Activated naive CD4-positive, alpha-beta T cell treated with anti-CD3 and anti-CD28 coated beads, Interleukin-2, amount 10 ng/mL, durations not matched to agents 7 days and 5 days (primary cell): ENCODE data around the gene TMEM106C.

Source experiments
- CTCF ChIA-PET: fragments of 350-600 bp; sonication (Branson Sonifier 250); formaldehyde crosslinking; loops from one replicate; lab custom pipeline; 2021; ENCODE audit warnings: antibody characterized with exemption; lab: Charles Lee
- DNase-seq: peaks from one replicate; pipeline ENCODE4 v3.0.0-alpha.2; 2020
- H3K27ac Mint-ChIP-seq: one replicate; pipeline ENCODE4 v1.8.0; 2021; ENCODE audit warnings: mild to moderate bottlenecking, moderate library complexity, mixed read lengths
- H3K27me3 Mint-ChIP-seq: one replicate; pipeline ENCODE4 v1.8.0; 2021; ENCODE audit warnings: mild to moderate bottlenecking, mixed read lengths
- H3K36me3 Mint-ChIP-seq: one replicate; pipeline ENCODE4 v1.8.0; 2021; ENCODE audit warnings: mixed read lengths
- H3K4me1 Mint-ChIP-seq: one replicate; pipeline ENCODE4 v1.8.0; 2021; ENCODE audit warnings: mixed read lengths
- H3K4me3 Mint-ChIP-seq: one replicate; pipeline ENCODE4 v1.8.0; 2021; ENCODE audit warnings: mild to moderate bottlenecking, moderate library complexity, mixed read lengths
- H3K9me3 Mint-ChIP-seq: one replicate; pipeline ENCODE4 v1.8.0; 2021; ENCODE audit warnings: mixed read lengths

TMEM106C gene

GRCh38 chr12:47979166-47979565, 15.8 kb downstream of the TMEM106C start:
- no peaks in the 10 kb centered on the region for H3K36me3 Mint-ChIP-seq
- H3K27ac Mint-ChIP-seq = no peak overlapping the region
- CTCF ChIA-PET = interaction anchor here (1.7 kb wide), 1 partner anchor 204 kb away, joined by 3 read pairs; the partner anchor contains the start of gene CCDC184

GRCh38 chr12:47979686-47980085, 16.3 kb downstream of the TMEM106C start:
- no peak overlapping the region for H3K27ac Mint-ChIP-seq
- no peaks in the 10 kb centered on the region for H3K9me3 Mint-ChIP-seq
- CTCF ChIA-PET = interaction anchor here (1.7 kb wide), 1 partner anchor 203 kb away, joined by 3 read pairs; the partner anchor contains the start of gene CCDC184
- no peak overlapping the region for H3K4me3 Mint-ChIP-seq
- DNase-seq = no peak
- H3K27me3 Mint-ChIP-seq = peaks cover 90% of the 10 kb centered on the region
- H3K4me1 Mint-ChIP-seq = no peaks in the 10 kb centered on the region
- no peaks in the 10 kb centered on the region for H3K36me3 Mint-ChIP-seq

More at GRCh38 chr12:47979166-47979565, 15.8 kb downstream of the TMEM106C start:
- peaks cover 87% of the 10 kb centered on the region for H3K27me3 Mint-ChIP-seq
- H3K4me3 Mint-ChIP-seq = no peak overlapping the region
- no peak for DNase-seq
- no peaks in the 10 kb centered on the region for H3K9me3 Mint-ChIP-seq
- H3K4me1 Mint-ChIP-seq = no peaks in the 10 kb centered on the region

GRCh38 chr12:47980197-47980596, 16.8 kb downstream of the TMEM106C start:
- Mint-ChIP-seq H3K27ac (no peak overlapping the region), H3K27me3 (peaks cover 92% of the 10 kb centered on the region), H3K4me1 (no peaks in the 10 kb centered on the region), H3K9me3 (no peaks in the 10 kb centered on the region), H3K36me3 (no peaks in the 10 kb centered on the region), H3K4me3 (no peak overlapping the region)
- CTCF ChIA-PET = interaction anchor here (1.7 kb wide), 1 partner anchor 203 kb away, joined by 3 read pairs; the partner anchor contains the start of gene CCDC184
- DNase-seq = no peak

- Mint-ChIP-seq H3K4me1 (no peaks in the 10 kb centered on the region), H3K27me3 (peaks cover 93% of the 10 kb centered on the region), H3K9me3 (no peaks in the 10 kb centered on the region), H3K27ac (no peak overlapping the region), H3K36me3 (no peaks in the 10 kb centered on the region), H3K4me3 (no peak overlapping the region)
- CTCF ChIA-PET = no interaction called here
- DNase-seq = no peak
Measured at GRCh38 chr12:47980779-47981495, 17.5 kb downstream of the TMEM106C start.

GRCh38 chr12:47981496-47982260, 18.3 kb downstream of the TMEM106C start:
- no peaks in the 10 kb centered on the region for H3K36me3 Mint-ChIP-seq
- CTCF ChIA-PET = no interaction called here
- no peak overlapping the region for H3K27ac Mint-ChIP-seq
- H3K4me3 Mint-ChIP-seq = no peak overlapping the region
- no peaks in the 10 kb centered on the region for H3K9me3 Mint-ChIP-seq
- DNase-seq = no peak
- H3K4me1 Mint-ChIP-seq = no peaks in the 10 kb centered on the region
- H3K27me3 Mint-ChIP-seq = peaks cover 98% of the 10 kb centered on the region

- no peak overlapping the region for H3K4me3 Mint-ChIP-seq
- no peaks in the 10 kb centered on the region for H3K36me3 Mint-ChIP-seq
- H3K27me3 Mint-ChIP-seq = peaks cover 98% of the 10 kb centered on the region
- CTCF ChIA-PET = no interaction called here
- no peaks in the 10 kb centered on the region for H3K4me1 Mint-ChIP-seq
- no peak for DNase-seq
- no peak overlapping the region for H3K27ac Mint-ChIP-seq
- H3K9me3 Mint-ChIP-seq = no peaks in the 10 kb centered on the region
Measured at GRCh38 chr12:47982311-47982710, 18.9 kb downstream of the TMEM106C start.

- H3K4me1 Mint-ChIP-seq = no peaks in the 10 kb centered on the region
- no peak overlapping the region for H3K4me3 Mint-ChIP-seq
- no peak for DNase-seq
- CTCF ChIA-PET = no interaction called here
- H3K9me3 Mint-ChIP-seq = no peaks in the 10 kb centered on the region
- peaks cover 98% of the 10 kb centered on the region for H3K27me3 Mint-ChIP-seq
- no peaks in the 10 kb centered on the region for H3K36me3 Mint-ChIP-seq
- H3K27ac Mint-ChIP-seq = no peak overlapping the region
Measured at GRCh38 chr12:47982770-47983169, 19.4 kb downstream of the TMEM106C start.

GRCh38 chr12:47983541-47984115, 20.2 kb downstream of the TMEM106C start:
- CTCF ChIA-PET = interaction anchor here (1.2 kb wide), 1 partner anchor 181 kb away, joined by 4 read pairs; no protein-coding TSS in a partner anchor
- DNase-seq = no peak
- Mint-ChIP-seq H3K27me3 (peaks cover 98% of the 10 kb centered on the region), H3K36me3 (no peaks in the 10 kb centered on the region), H3K27ac (no peak overlapping the region), H3K4me3 (no peak overlapping the region), H3K4me1 (no peaks in the 10 kb centered on the region), H3K9me3 (no peaks in the 10 kb centered on the region)

- no peaks in the 10 kb centered on the region for H3K9me3 Mint-ChIP-seq
- peaks cover 98% of the 10 kb centered on the region for H3K27me3 Mint-ChIP-seq
- no peak overlapping the region for H3K4me3 Mint-ChIP-seq
- DNase-seq = no peak
- no peaks in the 10 kb centered on the region for H3K36me3 Mint-ChIP-seq
- no peak overlapping the region for H3K27ac Mint-ChIP-seq
- CTCF ChIA-PET = interaction anchor here (1.2 kb wide), 1 partner anchor 180 kb away, joined by 4 read pairs; no protein-coding TSS in a partner anchor
- peaks cover 5% of the 10 kb centered on the region for H3K4me1 Mint-ChIP-seq
Measured at GRCh38 chr12:47984331-47984801, 21.0 kb downstream of the TMEM106C start.

- Mint-ChIP-seq H3K9me3 (no peaks in the 10 kb centered on the region), H3K27ac (no peak overlapping the region), H3K4me1 (peaks cover 19% of the 10 kb centered on the region), H3K27me3 (peaks cover 100% of the 10 kb centered on the region), H3K4me3 (no peak overlapping the region), H3K36me3 (no peaks in the 10 kb centered on the region)
- DNase-seq = no peak
- CTCF ChIA-PET = no interaction called here
Measured at GRCh38 chr12:47985596-47986290, 22.3 kb downstream of the TMEM106C start.

- peaks cover 25% of the 10 kb centered on the region for H3K4me1 Mint-ChIP-seq
- no peaks in the 10 kb centered on the region for H3K9me3 Mint-ChIP-seq
- no peak overlapping the region for H3K4me3 Mint-ChIP-seq
- no peaks in the 10 kb centered on the region for H3K36me3 Mint-ChIP-seq
- H3K27ac Mint-ChIP-seq = no peak overlapping the region
- CTCF ChIA-PET = no interaction called here
- H3K27me3 Mint-ChIP-seq = peaks cover 100% of the 10 kb centered on the region
- no peak for DNase-seq
Measured at GRCh38 chr12:47986291-47986660, 22.9 kb downstream of the TMEM106C start.

- DNase-seq = no peak
- Mint-ChIP-seq H3K36me3 (no peaks in the 10 kb centered on the region), H3K9me3 (no peaks in the 10 kb centered on the region), H3K27ac (no peak overlapping the region), H3K27me3 (peaks cover 100% of the 10 kb centered on the region), H3K4me3 (no peak overlapping the region), H3K4me1 (peaks cover 26% of the 10 kb centered on the region)
- CTCF ChIA-PET = no interaction called here
Measured at GRCh38 chr12:47986832-47987231, 23.4 kb downstream of the TMEM106C start.

GRCh38 chr12:47987411-47988072, 24.1 kb downstream of the TMEM106C start:
- Mint-ChIP-seq H3K9me3 (no peaks in the 10 kb centered on the region), H3K36me3 (no peaks in the 10 kb centered on the region), H3K27me3 (peaks cover 100% of the 10 kb centered on the region), H3K4me1 (peaks cover 29% of the 10 kb centered on the region), H3K27ac (no peak overlapping the region), H3K4me3 (no peak overlapping the region)
- no peak for DNase-seq
- CTCF ChIA-PET = interaction anchor here (1.7 kb wide), 1 partner anchor 179 kb away, joined by 4 read pairs; no protein-coding TSS in a partner anchor
